IPS-11a (cell line): ENCODE results near the gene ECT2.
"Not testable (repeated sequence)": the region's sequence is repeated elsewhere in the genome, so short reads cannot be mapped to it uniquely, and the experiment has no call there.

ENCODE experiments used
- H3K4me3 ChIP-seq: one replicate; pipeline ENCODE4 v1.5.1; 2013; ENCODE audit warnings: low read depth, low read length, control low read depth

The ECT2 gene, protein sequence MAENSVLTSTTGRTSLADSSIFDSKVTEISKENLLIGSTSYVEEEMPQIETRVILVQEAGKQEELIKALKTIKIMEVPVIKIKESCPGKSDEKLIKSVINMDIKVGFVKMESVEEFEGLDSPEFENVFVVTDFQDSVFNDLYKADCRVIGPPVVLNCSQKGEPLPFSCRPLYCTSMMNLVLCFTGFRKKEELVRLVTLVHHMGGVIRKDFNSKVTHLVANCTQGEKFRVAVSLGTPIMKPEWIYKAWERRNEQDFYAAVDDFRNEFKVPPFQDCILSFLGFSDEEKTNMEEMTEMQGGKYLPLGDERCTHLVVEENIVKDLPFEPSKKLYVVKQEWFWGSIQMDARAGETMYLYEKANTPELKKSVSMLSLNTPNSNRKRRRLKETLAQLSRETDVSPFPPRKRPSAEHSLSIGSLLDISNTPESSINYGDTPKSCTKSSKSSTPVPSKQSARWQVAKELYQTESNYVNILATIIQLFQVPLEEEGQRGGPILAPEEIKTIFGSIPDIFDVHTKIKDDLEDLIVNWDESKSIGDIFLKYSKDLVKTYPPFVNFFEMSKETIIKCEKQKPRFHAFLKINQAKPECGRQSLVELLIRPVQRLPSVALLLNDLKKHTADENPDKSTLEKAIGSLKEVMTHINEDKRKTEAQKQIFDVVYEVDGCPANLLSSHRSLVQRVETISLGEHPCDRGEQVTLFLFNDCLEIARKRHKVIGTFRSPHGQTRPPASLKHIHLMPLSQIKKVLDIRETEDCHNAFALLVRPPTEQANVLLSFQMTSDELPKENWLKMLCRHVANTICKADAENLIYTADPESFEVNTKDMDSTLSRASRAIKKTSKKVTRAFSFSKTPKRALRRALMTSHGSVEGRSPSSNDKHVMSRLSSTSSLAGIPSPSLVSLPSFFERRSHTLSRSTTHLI

DNA sequence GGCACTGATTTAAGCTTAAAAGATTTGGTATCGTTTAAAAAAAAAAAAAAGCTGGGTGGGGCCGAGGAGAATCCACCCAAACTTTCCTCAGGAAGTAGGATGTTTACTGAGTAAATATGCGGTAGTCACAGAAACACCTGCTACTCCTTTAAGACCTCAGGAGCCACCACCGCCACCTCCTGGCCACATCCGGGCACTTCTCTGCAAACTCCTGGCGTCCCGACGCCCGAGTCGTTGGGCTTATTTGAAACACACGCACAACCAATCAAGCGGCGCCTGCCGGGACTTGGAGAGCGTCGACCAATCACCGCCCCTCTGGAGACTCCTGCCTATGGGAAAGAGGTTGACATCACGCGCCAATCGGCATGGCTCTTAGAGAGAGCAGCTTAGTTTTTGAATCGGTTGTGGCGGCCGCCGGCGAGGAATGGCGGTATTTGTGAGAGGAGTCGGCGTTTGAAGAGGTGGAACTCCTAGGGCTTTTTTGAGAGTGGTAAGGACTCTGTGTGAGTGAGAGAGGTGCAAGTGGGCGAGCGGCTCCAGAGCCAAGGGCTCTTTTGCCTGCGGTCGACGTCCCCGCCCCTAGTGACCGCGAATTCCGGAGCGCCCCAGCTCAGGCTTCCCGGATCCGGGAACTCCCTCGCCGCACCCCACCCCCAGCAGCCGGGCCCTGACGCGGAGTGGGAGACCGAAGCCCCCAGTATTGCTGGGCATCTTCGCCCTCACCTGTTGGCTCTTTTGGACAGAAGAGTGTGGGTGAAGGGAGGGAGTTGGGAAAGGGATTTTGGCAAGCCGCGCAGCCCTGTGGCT, at the start of gene ECT2:
TSS of gene ECT2 (plus strand) at position 359 of the 807 bp plus-strand sequence. CDS start 3,805 bp downstream, outside the sequence.
- peak within 1 kb of the TSS; percentile 89 for H3K4me3 ChIP-seq

DNA sequence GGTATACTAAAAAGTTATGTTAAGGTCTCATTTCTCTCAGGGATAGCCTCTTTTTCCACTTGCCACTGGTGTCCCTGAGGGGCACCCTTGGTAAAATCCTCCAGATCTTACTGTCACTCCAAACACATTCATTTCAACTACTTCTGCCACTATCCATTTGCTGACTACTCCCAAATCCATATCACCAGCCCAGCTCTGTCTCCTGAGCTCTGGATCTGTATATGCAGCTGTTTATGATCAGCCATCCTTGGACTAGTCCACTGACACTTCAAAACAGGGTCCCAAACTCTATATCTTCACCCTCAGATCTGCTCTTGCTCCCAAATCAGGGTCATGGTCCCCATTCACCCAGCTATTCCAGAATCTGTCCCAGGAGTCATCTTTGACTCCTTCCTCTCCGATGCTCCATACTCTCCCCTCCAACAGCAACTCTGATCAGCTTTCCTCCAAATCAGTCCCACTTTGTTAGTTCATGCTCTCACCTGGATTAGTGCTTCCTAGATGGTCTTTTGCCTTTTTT, 49.5 kb upstream of the ECT2 start:
- no peak overlapping the region for H3K4me3 ChIP-seq

DNA sequence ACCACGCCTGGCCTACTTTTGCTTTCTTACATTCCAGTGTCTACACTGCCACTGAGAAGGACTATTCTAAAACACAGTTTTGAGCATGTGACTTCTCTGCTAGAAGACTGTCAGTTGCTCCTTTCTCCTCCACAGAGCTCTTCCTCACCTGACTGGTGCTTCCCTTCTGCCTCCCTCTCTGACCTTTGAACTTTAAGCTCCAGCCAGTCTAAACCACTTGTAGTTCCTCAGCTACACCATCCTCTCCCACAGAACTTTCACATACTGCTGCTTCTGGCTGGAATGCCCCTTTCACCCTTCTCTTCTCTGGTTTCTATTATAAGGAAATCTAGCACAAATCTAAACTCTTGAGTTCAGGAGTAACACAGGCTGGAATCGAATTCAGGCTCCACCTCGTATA, 48.8 kb upstream of the ECT2 start:
- H3K4me3 ChIP-seq: no peak overlapping the region

DNA sequence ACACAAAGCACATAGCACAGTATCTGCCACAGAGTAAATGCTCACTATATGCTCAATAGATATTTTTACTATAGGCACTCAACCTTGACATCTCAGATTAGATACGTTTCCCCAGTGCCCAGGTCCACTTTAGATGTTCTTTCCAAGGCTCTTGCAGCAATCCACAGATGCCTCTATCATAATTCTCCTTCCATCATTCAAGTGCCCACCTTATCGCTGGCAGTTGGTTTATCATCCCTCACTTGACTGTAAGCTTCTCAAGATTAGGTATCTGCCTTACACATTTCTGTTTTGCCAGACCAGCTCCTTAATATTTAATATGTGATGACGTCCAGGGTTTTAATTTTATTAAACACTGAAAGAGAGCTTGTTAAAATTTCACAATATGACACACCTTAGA, 48.3 kb upstream of the ECT2 start:
- no peak overlapping the region for H3K4me3 ChIP-seq

DNA sequence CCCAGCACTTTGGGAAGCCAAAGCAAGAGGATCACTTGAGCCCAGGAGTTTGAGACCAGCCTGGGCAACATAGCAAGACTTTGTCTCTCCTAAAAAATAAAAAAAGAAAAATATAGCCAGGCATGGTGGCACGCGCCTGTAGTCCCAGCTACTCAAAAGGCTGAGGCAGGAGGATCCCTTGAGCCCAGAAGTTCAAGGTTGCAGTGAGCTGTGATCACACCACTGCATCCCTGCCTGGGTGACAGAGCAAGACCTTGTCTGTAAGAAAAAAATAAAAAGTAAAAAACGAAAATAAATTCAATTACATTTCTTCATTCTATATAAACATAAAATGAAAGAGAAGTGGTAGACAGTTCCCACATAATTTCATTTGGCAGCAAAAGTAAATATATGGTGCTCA, 47.8 kb upstream of the ECT2 start:
- H3K4me3 ChIP-seq: not testable (repeated sequence)

DNA sequence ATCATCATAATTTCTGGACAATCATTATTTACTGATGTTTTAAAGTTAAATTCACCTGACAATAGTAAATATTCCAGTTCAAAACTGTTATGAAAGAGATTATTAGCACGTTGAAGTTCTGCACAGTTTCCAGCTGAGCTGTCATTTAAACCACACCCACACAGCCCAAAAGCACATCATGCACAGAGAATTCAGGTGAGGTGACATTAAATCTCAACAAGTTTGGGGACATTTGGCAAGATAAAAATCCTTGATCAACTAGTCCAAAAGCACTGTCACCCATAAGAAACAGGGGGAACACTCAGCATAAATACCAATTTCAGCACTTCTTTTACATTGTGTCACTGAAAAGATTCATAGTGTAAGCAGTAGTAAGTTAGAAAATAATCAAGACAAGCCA, 46.5 kb upstream of the ECT2 start:
- no peak overlapping the region for H3K4me3 ChIP-seq

DNA sequence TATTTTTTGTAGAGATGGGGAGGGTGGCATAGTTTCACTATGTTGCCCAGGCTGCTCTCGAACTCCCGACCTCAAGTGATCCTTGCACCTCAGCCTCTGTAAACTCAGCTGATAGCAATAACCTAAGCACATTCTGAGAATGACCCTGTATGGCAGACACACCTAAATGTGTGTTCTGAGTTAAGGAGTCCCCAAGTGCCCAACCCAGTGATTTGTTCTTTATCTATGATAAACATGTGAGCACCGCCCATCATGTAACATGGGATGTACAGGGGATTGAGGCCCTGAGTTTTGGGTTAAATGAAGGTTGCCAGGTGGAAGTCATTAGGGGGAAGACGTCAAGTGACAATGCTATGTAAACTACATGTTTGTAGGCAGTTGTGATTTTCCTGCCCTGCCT, 45.4 kb upstream of the ECT2 start:
- no peak overlapping the region for H3K4me3 ChIP-seq

DNA sequence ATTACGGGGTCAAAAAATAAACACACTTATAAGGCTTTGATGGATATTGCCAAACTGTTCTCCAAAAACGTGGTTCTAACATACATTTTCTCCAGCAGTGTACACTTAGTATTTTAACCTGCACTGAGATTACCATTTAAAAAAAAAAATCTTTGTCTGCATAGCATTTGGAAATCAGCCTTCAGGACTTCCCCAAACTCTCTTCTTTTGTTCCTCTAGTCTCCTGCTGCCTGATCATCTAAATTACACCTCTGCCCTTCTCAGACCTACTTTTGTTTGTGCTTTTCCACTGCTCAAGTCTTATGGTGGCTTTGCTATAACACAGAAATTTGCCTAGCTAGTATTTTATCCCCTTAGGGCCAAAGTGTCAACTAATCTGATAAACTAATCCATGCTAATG, 43.5 kb upstream of the ECT2 start:
- H3K4me3 ChIP-seq: no peak overlapping the region

DNA sequence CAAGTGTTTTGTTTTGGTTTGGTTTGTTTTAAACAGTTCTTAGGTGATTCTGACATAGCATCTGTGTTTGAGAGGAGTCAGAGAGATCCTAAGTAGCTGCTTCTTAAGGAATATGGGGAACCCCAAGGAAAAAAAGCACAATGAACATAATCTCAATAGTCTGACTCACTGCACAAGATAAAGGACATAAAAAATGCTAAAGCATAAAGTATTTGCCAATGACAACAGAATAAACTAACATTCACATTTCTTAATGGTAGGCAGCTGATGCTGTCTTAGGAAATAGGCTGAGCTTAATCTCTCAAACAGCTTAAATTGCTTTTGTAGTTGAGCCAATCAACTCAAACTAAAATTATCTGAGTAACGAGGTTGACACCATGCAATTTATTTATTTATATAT, 42.6 kb upstream of the ECT2 start:
- H3K4me3 ChIP-seq: no peak overlapping the region

DNA sequence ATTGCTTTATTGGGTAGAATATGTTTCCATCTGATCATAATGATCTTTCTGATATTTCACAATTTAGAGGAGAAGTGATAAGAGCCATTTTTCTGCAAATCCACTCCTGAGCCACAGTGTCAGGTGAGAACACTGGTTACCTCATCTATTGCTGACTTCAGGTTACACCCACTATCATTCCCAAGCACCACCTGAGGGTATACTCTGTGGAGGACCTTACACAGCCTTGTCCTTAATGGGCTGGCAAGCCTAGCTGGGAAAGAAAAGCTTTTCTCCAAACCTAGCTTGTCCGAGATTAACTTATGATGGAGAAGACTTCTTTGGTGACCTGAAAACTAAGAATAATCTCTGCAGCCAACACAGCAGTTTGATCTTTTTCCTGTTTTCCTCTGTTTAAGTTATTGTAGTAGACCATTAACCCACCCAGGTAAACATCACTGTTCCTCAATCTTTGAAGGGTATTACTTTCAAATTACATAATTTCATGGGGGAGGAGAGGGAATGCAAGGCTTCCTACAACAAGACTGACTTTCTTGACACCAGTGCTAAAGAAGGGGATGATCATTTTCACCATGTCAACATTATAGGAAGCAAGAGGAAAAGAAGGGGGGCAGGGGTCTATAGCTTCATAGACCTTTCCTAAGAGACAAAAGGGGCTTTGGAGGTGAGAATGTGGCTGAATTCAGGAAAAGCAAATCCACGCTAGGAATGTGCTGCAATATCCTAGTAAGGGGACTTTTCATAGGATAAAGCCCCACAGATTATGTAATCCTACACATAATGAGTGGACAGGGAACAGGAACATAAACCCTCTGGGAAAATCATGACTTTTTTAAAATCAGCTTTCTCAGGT, 41.4 kb upstream of the ECT2 start:
- no peak overlapping the region for H3K4me3 ChIP-seq

DNA sequence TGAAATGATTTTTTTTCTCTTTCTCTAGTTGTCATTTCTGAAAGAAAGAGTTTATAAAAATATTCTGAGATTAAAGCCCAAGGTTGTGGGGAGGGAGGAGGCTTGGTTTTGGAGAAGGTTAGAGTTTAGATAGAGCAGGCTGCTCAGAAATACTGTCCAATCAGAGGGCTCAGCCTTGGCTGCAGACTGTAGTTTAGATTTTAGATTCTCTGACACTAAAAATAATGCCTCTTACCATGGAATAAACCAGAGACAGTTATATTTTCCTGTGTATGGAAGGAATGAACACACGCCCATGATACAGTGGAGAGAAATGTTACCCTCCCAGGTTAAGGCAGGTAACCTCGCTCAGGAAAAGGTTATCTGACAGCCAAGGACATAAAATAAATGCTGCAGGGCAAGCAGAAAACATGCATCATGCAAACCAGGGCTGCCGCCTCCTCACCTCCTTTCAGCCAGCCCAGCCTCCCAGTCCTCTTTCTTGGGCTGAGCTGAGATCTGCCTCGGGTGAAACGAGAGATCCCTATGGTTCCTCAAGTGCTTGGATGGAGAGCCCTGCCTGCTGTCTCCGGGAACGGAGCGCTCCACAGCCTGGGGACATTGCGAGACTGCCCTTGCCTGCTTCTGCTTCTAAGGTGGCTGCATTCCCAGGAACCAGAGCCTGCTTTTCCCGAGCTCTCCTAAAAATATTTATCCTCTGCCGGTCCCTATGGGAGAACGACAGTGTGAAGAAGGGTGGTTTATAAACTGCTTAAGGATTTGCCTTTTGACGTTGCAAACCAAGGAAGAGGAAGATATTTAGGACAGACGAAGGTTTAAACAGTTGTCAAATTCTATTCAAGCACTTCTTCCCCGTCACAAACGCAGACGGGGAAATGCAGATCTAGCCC, 40.5 kb upstream of the ECT2 start:
- H3K4me3 ChIP-seq: peak overlapping the region; percentile 91

DNA sequence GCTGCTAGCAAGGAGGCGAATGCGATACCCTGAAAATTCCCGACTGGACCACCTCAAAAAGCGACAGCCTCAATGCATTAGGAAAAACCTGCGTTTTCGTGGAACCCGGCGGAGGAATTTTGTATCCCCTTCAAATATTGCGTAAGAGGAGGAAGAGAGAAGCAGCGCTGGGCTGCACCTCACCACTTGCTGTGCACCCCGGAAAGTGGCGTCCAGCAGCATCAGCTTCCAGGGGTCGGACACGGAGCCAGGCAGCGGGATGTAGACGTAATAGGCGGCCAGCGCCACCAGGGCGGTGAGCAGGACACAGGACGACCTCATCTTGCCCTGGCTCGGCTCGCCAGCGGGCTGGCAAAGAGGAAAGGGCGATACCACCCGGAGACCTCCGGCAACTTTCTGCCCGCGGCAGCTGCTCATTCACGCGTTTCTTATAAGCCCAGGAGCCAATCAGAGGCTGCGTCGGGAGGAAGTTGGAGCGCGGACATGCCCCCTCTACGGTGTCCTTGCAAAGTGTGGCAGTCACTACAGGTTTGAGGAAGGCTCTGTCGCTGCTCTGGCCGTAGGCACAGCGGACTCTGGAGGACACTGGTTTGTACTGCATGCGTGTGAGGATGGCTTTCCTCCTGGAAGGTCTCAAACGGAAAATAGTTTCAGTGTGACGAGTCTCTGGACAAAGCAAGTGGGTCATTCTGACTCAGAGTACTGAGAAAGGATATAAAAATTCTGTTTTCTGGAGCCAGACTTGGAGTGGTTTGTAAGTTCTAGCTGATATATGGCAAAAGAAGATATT, 39.7 kb upstream of the ECT2 start, which contains the start of gene NCEH1:
TSS of gene NCEH1 (minus strand) at position 404 of the 790 bp plus-strand sequence. CDS start at position 321, 83 bp downstream.
- peak within 1 kb of the TSS; percentile 91 for H3K4me3 ChIP-seq

DNA sequence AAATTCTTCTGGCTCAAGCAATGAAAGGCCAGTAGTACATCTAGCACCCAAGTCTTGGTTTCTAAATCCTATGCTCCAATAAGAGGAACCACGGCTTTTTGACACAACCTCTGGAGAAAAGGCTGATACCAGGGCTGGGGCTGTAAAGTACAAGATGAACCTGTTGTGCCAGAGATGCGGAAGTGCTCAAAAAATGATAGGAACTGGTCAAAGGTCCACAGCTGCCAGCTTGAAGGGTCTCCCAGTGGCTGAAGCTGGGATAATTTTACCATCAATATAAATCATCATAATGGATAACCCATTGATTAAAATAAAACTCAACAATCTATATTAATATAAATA, 39.1 kb upstream of the ECT2 start:
- H3K4me3 ChIP-seq: peak overlapping the region; percentile 91

DNA sequence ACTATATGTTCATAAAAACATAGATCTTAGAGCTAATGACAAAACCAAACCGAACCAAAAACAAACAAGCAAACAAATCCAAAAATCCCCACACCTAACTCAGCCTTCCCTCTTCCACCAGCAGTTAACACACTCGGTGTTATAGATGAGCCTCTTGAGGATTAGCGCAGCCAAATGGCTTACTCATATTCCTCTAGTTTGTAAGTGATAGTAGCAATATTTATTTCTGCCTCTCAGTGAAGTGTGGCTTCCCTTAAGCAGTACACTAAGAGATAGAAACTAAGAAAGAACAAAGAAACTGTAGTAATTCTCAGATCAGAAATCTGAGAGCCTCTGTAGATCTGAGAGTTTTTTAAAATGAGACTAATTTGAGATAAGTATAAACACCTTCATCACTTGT, 37.2 kb upstream of the ECT2 start:
- H3K4me3 ChIP-seq: no peak overlapping the region

DNA sequence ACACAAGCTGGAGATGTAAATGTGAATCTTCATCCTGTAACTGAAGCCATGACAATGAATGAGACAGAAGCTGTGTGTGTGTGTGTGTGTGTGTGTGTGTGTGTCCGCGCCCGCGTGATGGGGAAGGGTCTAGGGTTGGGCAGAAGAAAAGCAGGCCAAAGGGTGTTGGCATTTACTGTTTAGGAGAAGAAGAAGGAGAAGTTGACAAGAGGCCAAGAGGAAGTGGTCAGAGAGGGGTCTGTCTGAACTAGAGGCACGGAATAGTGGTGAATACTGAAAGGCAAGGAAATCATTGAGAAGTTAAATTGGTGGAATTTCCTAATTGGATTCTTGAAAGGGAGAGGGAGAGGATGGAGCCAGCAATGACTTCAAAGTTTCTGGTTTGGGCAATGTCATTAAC, 34.0 kb upstream of the ECT2 start:
- no peak overlapping the region for H3K4me3 ChIP-seq

DNA sequence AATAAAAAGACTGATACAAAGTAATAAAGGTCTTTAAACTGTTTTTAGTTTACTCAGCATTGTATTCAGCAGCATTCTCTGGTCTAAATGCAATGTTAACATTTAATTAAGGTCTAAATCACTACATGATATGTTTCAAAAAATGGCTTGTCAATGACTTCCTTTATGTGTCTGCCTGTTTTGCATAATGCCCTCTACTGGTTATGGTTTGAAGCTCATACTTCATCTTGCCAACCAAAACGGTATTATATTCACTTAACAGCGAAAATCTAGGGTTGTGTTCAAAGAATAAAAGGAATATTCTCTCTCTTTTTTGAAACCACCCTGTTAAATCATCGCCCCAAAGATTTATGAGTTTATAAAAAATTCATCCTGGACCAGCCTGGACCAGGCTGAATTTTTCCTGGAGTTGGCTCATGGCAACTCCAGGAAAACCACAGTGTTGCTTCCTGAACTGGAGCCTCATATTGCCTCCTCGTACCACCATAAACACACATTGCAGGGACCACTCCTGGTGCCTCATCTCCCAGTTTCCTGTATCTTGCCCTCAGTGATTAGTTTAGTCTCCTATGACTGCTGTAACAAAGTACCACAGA, 32.9 kb upstream of the ECT2 start:
- H3K4me3 ChIP-seq: no peak overlapping the region

DNA sequence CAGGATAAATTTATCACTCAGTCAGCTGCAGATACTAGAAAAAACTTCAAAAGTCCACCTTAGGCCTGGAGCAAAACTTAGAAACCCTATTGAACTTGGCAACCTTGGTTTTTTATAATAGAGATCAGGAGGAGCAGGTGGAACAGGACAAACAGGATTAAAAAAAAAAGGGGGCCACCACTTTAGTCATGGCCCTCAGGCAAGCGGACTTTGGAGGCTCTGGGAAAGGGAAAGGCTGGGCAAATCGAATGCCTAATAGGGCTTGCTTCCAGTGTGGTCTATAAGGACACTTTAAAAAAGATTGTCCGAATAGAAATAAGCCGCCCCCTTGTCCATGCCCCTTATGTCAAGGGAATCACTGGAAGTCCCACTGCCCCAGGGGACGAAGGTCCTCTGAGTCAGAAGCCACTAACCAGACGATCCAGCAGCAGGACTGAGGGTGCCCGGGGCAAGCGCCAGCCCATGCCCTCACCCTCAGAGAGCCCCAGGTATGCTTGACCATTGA, 27.9 kb upstream of the ECT2 start:
- not testable (repeated sequence) for H3K4me3 ChIP-seq

DNA sequence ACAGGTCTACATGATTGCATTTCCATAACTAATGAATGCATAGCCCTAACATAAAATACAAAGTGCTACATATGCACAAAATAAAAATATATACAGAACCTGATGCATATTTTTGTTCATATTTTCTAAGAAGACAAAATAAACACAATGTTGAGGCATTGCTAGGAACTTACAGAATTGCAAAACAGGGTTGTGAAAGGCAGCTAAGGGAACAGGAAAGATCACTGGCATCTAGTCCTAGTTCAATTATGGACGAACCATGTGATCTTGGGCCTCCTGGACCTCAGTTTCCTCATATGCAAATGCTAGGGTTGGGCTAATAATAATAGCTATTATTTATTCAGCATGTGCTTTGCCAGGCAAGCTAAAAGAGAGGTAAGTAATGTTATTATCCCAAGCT, 24.1 kb upstream of the ECT2 start:
- H3K4me3 ChIP-seq: no peak overlapping the region
